A549 (cell line): ENCODE data around the gene CRYBA4. TPM values are rescaled to one million over a fixed set of nuclear protein-coding genes. Genes with fewer than 3 reads are reported as not detected.

ENCODE experiments used
- ATAC-seq, 2 experiments: fragments of 200-7000 bp in 1 of 2; fragments of >200 bp in 1 of 2; cut with Nextera tagmentation in 1 of 2; cut with Tn5 transposase in 1 of 2; 3 replicates each; pipeline versions ENCODE4 v1.8.0 to v1.9.1; 2018 to 2020; ENCODE audit warnings: mild to moderate bottlenecking in 1 of 2, moderate library complexity in 1 of 2
- CTCF ChIA-PET: fragments of 300-600 bp; sonication (Branson Sonifier 250); formaldehyde crosslinking; extraction: SDS; loops from one replicate; lab custom pipeline; 2021; ENCODE audit warnings: antibody characterized with exemption, inconsistent platforms; lab: Yijun Ruan, JAX
- POLR2A ChIA-PET: fragments of 350-600 bp; formaldehyde crosslinking; extraction: SDS; loops from one replicate; lab custom pipeline; 2021; ENCODE audit warnings: antibody characterized with exemption, inconsistent platforms; lab: Yijun Ruan, JAX
- DNase-seq, 2 experiments: peaks; one replicate each; pipeline versions ENCODE4 v3.0.0 to v3.0.0-alpha.2; 2011 to 2016; ENCODE audit warnings: low read depth in 1 of 2, low spot score in 1 of 2
- FAIRE-seq: peaks from 2 replicates; lab custom pipeline; 2011; peaks lifted over from hg19 to GRCh38; lab: Jason Lieb, UNC
- H3K27ac ChIP-seq, 2 experiments: fragments of >200 bp; sonication (Bioruptor Twin); formaldehyde crosslinking; 3 replicates each; pipeline ENCODE4 v1.5.1; 2016 to 2017
- H3K4me1 ChIP-seq: fragments of >200 bp; sonication (Bioruptor Twin); formaldehyde crosslinking; 3 replicates; pipeline ENCODE4 v1.6.1; 2016
- H3K4me2 ChIP-seq: fragments of >200 bp; sonication (Bioruptor Twin); formaldehyde crosslinking; 3 replicates; pipeline ENCODE4 v1.6.1; 2016
- H3K4me3 ChIP-seq: fragments of >200 bp; sonication (Bioruptor Twin); formaldehyde crosslinking; 3 replicates; pipeline ENCODE4 v1.5.1; 2016
- H3K9me3 ChIP-seq: fragments of >200 bp; sonication (Bioruptor Twin); formaldehyde crosslinking; 3 replicates; pipeline ENCODE4 v1.6.1; 2016
- CBX8 ChIP-seq: fragments of 200-600 bp; sonication (generic); IDR thresholded peaks from 2 replicates; pipeline ENCODE4 v1.6.1; 2016
- CEBPB ChIP-seq, 2 experiments: fragments of >200 bp in 1 of 2; sonication (Bioruptor Twin) in 1 of 2; formaldehyde crosslinking in 1 of 2; IDR thresholded peaks; 2 replicates each; pipeline ENCODE4 v1.6.1; 2012 to 2016
- EHF ChIP-seq: fragments of 250-450 bp; sonication (Bioruptor Pico); IDR thresholded peaks from 2 replicates; pipeline ENCODE4 v1.5.0; 2020; ENCODE audit warnings: mild to moderate bottlenecking
- ELK1 ChIP-seq: fragments of 150-350 bp; IDR thresholded peaks from 2 replicates; pipeline ENCODE4 v1.6.1; 2014; ENCODE audit warnings: low read depth, mild to moderate bottlenecking, low read length
- ESRRA ChIP-seq: fragments of 150-350 bp; IDR thresholded peaks from 2 replicates; pipeline ENCODE4 v1.6.1; 2014; ENCODE audit warnings: mild to moderate bottlenecking, low read length, borderline replicate concordance
- FOSB ChIP-seq: fragments of 250-450 bp; sonication (Bioruptor Pico); IDR thresholded peaks from 2 replicates; pipeline ENCODE4 v1.5.0; 2020; ENCODE audit warnings: mild to moderate bottlenecking, moderate library complexity
- FOXS1 ChIP-seq: fragments of 250-450 bp; sonication (Bioruptor Pico); IDR thresholded peaks from 2 replicates; pipeline ENCODE4 v1.5.0; 2020; ENCODE audit warnings: mild to moderate bottlenecking, moderate library complexity
- HEYL ChIP-seq: fragments of 250-450 bp; sonication (Bioruptor Pico); IDR thresholded peaks from 2 replicates; pipeline ENCODE4 v1.8.0; 2021; ENCODE audit warnings: mild to moderate bottlenecking, moderate library complexity
- HOXB5 ChIP-seq: fragments of 250-450 bp; sonication (Bioruptor Pico); IDR thresholded peaks from 2 replicates; pipeline ENCODE4 v1.5.0; 2020; ENCODE audit warnings: mild to moderate bottlenecking, moderate library complexity
- JUN ChIP-seq, 2 experiments: fragments of >200 bp; sonication (Bioruptor Twin); formaldehyde crosslinking; IDR thresholded peaks; 2 replicates in 1 of 2; 3 replicates in 1 of 2; pipeline ENCODE4 v1.6.1; 2016 to 2017
- JUNB ChIP-seq: fragments of >200 bp; sonication (Bioruptor Twin); formaldehyde crosslinking; IDR thresholded peaks from 2 replicates; pipeline ENCODE4 v1.6.1; 2016
- KDM5A ChIP-seq: fragments of 200-600 bp; sonication (generic); IDR thresholded peaks from 2 replicates; pipeline ENCODE4 v1.6.1; 2016; ENCODE audit warnings: antibody characterized with exemption, mild to moderate bottlenecking
- MAFK ChIP-seq: fragments of 450-650 bp; IDR thresholded peaks from 2 replicates; pipeline ENCODE4 v1.6.1; 2014; ENCODE audit not compliant: partially characterized antibody
- MAZ ChIP-seq: fragments of 150-350 bp; IDR thresholded peaks from 2 replicates; pipeline ENCODE4 v1.6.1; 2014; ENCODE audit warnings: antibody characterized with exemption, low read depth, low read length, borderline replicate concordance
- NPAS2 ChIP-seq: fragments of 250-450 bp; sonication (Bioruptor Pico); IDR thresholded peaks from 2 replicates; pipeline ENCODE4 v1.8.0; 2022; ENCODE audit warnings: mild to moderate bottlenecking, moderate library complexity, borderline replicate concordance
- PBX3 ChIP-seq: IDR thresholded peaks from 2 replicates; pipeline ENCODE4 v1.6.1; 2012
- POLR2AphosphoS2 ChIP-seq: conservative IDR thresholded peaks from 2 replicates; pipeline ENCODE4 v1.6.1; 2012; ENCODE audit warnings: low read length, improper control_type of control experiment, inconsistent platforms
- USF2 ChIP-seq: fragments of 450-650 bp; IDR thresholded peaks from 2 replicates; pipeline ENCODE4 v1.6.1; 2014; ENCODE audit warnings: antibody characterized with exemption
- ZFP36 ChIP-seq: fragments of 450-650 bp; IDR thresholded peaks from 2 replicates; pipeline ENCODE4 v1.6.1; 2014; ENCODE audit warnings: borderline replicate concordance; ENCODE audit not compliant: partially characterized antibody
- ZNF302 ChIP-seq: fragments of 250-450 bp; sonication (Bioruptor Pico); IDR thresholded peaks from 2 replicates; pipeline ENCODE4 v1.9.0; 2021; ENCODE audit warnings: inconsistent platforms, mild to moderate bottlenecking, moderate library complexity
- ZSCAN20 ChIP-seq: fragments of 250-450 bp; sonication (Bioruptor Pico); IDR thresholded peaks from 2 replicates; pipeline ENCODE4 v1.8.0; 2022; ENCODE audit warnings: mild to moderate bottlenecking, moderate library complexity
- WGBS: methylation state at CpG from one replicate; pipeline ENCODE4 v1.1.6; 2017; ENCODE audit errors: missing lambda C conversion rate; 5-methylcytosine and 5-hydroxymethylcytosine counted together
- polyA plus RNA-seq, 4 experiments: library from polyadenylated mRNA; depleted of rRNA in 3 of 4; stranded (reverse); fragments of >200 nt; fragmentation: RNase III in 1 of 4; extraction: RNeasy Plus Mini Kit Qiagen cat#74134 plus additional on column Dnase treatment in 1 of 4; gene quantifications; 2 replicates in 3 of 4; 3 replicates in 1 of 4; pipeline ENCODE4 v1.2.3, GENCODE V29; 2011 to 2017

The CRYBA4 gene
- polyA plus RNA-seq, 2 of the 4 experiments (the other 2 are of a cell fraction): not detected

GRCh38 chr22:26580240-26580962, 41.4 kb upstream of the CRYBA4 start:
- TF ChIP-seq POLR2AphosphoS2: no peak
- TF ChIP-seq ELK1: no peak
- TF ChIP-seq MAZ: no peak
- TF ChIP-seq KDM5A: no peak
- no peak overlapping the region for H3K4me2 ChIP-seq
- ChIA-PET POLR2A (no interaction called here), CTCF (no interaction called here)
- H3K4me1 ChIP-seq: peaks cover 9% of the 10 kb centered on the region; the same call in 2 of the 3 replicates
- WGBS: 84% methylated on average over 13 of the region's 13 CpGs
- no peak overlapping the region for H3K27ac ChIP-seq
- H3K9me3 ChIP-seq: no peaks in the 10 kb centered on the region
- ATAC-seq: no peak
- DNase-seq: no peak
- H3K4me3 ChIP-seq: no peak overlapping the region
- no peak for FAIRE-seq

GRCh38 chr22:26581026-26581425, 40.7 kb upstream of the CRYBA4 start:
- ATAC-seq (no peak), FAIRE-seq (no peak), DNase-seq (no peak)
- ChIA-PET POLR2A (no interaction called here), CTCF (no interaction called here)
- no peaks in the 10 kb centered on the region for H3K9me3 ChIP-seq
- no peak overlapping the region for H3K4me2 ChIP-seq
- WGBS: 93% methylated on average over 1 of the region's 1 CpG
- H3K4me1 ChIP-seq: peaks cover 12% of the 10 kb centered on the region; the same call in 2 of the 3 replicates
- TF ChIP-seq ZFP36: peak; percentile 66
- TF ChIP-seq ESRRA: no peak
- no peak overlapping the region for H3K27ac ChIP-seq
- no peak overlapping the region for H3K4me3 ChIP-seq

- WGBS: 94% methylated on average over 8 of the region's 8 CpGs
- ATAC-seq (no peak), FAIRE-seq (no peak), DNase-seq (no peak)
- Histone ChIP-seq H3K4me3 (no peak overlapping the region), H3K4me1 (peaks cover 12% of the 10 kb centered on the region; the same call in 2 of the 3 replicates), H3K4me2 (no peak overlapping the region), H3K27ac (no peak overlapping the region), H3K9me3 (no peaks in the 10 kb centered on the region)
- TF ChIP-seq HEYL (CRISPR knock-in tag): no peak
- no peak for TF ChIP-seq ZSCAN20 (CRISPR knock-in tag)
- no peak for TF ChIP-seq JUNB
- ChIA-PET POLR2A (no interaction called here), CTCF (no interaction called here)
These were observed 40.1 kb upstream of the CRYBA4 start for GRCh38 chr22:26581633-26582168.

GRCh38 chr22:26584010-26584409, 37.8 kb upstream of the CRYBA4 start:
- no peaks in the 10 kb centered on the region for H3K9me3 ChIP-seq
- no peak overlapping the region for H3K4me3 ChIP-seq
- no peak for DNase-seq
- ChIA-PET CTCF (interaction anchor here (0.5 kb wide), 1 partner anchor 1772 kb away, joined by 3 read pairs; no protein-coding TSS in a partner anchor), POLR2A (no interaction called here)
- 88% methylated on average over 4 of the region's 4 CpGs for WGBS
- H3K4me1 ChIP-seq: peaks cover 12% of the 10 kb centered on the region; the same call in 2 of the 3 replicates
- FAIRE-seq: no peak
- no peak for ATAC-seq
- H3K4me2 ChIP-seq: no peak overlapping the region
- H3K27ac ChIP-seq: no peak overlapping the region; a peak in 1 of 6 replicates
- TF ChIP-seq FOXS1 (CRISPR knock-in tag) (no peak), JUN (IDR thresholded peaks at IDR 0.05) (no peak), ZFP36 (peak; percentile 54)

GRCh38 chr22:26585104-26585790, 36.5 kb upstream of the CRYBA4 start:
- FAIRE-seq (no peak), DNase-seq (peak in 1 of 2 experiments; percentile 22), ATAC-seq (peak; percentile 62 to 65; a peak in 5 of 6 replicates)
- Histone ChIP-seq H3K9me3 (no peaks in the 10 kb centered on the region), H3K4me3 (no peak overlapping the region), H3K4me1 (peaks cover 12% of the 10 kb centered on the region; the same call in 2 of the 3 replicates), H3K27ac (peak overlapping the region in 1 of 2 experiments; percentile 65; a peak in 4 of 6 replicates), H3K4me2 (peak overlapping the region; percentile 51; the same call in 2 of the 3 replicates)
- POLR2A ChIA-PET: interaction anchor here (0.7 kb wide), 1 partner anchor 226 kb away, joined by 4 read pairs; no protein-coding TSS in a partner anchor
- 59% methylated on average over 9 of the region's 11 CpGs for WGBS
- CTCF ChIA-PET: no interaction called here
- TF ChIP-seq ZSCAN20 (CRISPR knock-in tag) (no peak), NPAS2 (no peak), USF2 (no peak), PBX3 (no peak), ZNF302 (no peak), FOSB (CRISPR knock-in tag) (no peak), HOXB5 (CRISPR knock-in tag) (no peak), MAFK (no peak), EHF (CRISPR knock-in tag) (no peak), CBX8 (no peak), CEBPB (IDR thresholded peaks at IDR 0.05) (no peak)
